Left ventricle myocardium superior (tissue), 1 donor: ENCODE data around the gene CPNE1. TPM values are rescaled to one million over a fixed set of nuclear protein-coding genes. Genes with fewer than 3 reads are reported as not detected.
"Not testable (repeated sequence)": the region's sequence is repeated elsewhere in the genome, so short reads cannot be mapped to it uniquely, and the experiment has no call there.

Experiments
- ATAC-seq: fragments of 200-7000 bp; cut with Tn5 transposase; one replicate; pipeline ENCODE4 v1.9.1; 2020; ENCODE audit warnings: mild to moderate bottlenecking, moderate library complexity
- DNase-seq: peaks from one replicate; pipeline ENCODE4 v3.0.0-alpha.2; 2020
- intact Hi-C: fragments of 100-400 bp; cut with micrococcal nuclease; formaldehyde crosslinking; loops from one replicate; pipeline ENCODE4 v1.11.0; 2022
- total RNA-seq: library from RNA; stranded (reverse); fragmentation: NEBNext Ultra II Directional; extraction: Animal tissue kit (Norgen Biotek cat#: 25700); gene quantifications from one replicate; pipeline ENCODE4 v1.2.1, GENCODE V29; 2021
- donor health status: DM: no; HTN: yes; CAD: no; lungs with severe emphysema.

CPNE1 gene
- total RNA-seq, 1 donor from 2014 or later, result 46.6 TPM

DNA sequence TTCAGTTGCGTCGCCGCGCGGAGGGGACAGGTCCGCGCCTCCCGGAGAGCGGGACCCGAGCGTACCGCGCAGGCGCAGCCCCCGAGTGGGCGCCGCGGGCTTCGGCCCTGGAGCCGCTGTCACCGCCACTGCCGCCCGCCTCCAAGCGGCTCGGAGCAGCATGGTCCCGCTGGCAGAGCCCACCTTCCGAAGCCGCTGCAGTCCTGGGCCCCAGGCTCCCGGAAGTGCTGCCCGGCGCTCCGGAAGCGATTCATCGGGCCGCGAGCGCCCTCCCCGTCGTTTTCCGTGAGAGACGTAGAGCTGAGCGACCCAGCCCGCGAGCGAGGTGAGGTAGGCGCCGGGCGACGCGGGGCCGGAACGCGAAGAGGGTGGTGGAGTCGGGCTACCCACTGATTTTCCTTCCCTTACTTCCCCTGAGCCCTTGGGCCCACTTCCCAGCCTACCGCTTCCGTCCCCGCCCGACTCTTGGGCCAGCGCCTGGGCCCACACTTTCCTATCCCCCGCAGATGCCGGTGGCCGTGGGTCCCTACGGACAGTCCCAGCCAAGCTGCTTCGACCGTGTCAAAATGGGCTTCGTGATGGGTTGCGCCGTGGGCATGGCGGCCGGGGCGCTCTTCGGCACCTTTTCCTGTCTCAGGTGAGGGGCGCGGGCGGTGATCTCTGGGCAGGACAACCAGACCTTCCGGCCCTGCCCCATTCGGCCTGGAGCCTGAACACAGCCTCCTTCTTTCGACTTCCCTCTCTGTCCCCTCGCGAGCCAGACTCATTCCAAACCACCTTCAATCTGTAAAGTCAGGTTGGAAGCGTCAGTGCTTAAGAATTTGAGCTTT is 34.6 kb upstream of the CPNE1 start, which contains the start of the genes NFS1 and ROMO1:
Gene NFS1 (minus strand): TSS at position 226 of the 830 bp plus-strand sequence. CDS start 64 bp downstream, at position 162.
Gene ROMO1 (plus strand): TSS at position 279 of the 830 bp plus-strand sequence. CDS start 228 bp downstream, at position 507.
- intact Hi-C loops, result no loop called here
- DNase-seq (peak; percentile 93), ATAC-seq (peak; percentile 94)

DNA sequence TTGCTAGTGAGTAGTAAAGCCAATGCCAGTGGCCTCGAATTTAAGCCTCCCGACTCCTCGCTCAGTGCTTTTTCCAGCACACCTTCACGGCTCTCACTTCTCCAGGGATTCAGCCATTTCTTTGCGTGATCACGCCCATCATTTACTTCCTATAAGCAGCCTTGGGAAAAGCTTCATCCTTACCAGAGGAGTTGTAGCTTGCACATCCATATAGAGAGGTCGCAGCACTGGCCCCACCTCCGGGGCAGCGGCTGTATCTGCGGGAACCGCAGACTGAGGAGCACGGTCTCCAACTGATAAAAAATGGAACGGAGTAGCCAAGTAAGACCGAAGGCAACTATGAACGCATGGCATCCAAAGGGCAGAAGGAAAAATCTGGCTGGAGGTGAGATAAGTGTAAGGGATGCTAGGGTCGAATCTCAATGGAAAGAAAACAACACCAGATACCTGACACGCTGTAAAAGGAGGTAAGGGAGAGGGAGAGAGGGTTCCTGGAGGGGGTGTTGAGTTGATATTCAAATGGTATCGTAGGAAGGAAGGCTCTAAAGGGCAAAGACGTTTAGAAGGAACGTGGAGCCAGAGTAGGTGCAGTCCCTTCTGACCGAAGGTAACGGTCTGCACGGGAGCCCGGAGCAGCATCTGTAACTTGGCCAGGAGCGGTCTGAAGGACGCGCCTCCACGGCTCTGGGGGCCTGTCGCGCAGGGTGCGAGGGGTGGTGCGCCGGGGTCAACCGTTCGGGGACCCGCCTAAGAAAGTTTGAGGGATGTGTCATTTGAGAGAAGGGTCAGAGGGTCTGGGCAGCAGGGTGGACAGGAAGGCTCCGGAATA is 33.8 kb upstream of the CPNE1 start:
- DNase-seq (no peak), ATAC-seq (peak; percentile 58)
- intact Hi-C loops, result no loop called here

DNA sequence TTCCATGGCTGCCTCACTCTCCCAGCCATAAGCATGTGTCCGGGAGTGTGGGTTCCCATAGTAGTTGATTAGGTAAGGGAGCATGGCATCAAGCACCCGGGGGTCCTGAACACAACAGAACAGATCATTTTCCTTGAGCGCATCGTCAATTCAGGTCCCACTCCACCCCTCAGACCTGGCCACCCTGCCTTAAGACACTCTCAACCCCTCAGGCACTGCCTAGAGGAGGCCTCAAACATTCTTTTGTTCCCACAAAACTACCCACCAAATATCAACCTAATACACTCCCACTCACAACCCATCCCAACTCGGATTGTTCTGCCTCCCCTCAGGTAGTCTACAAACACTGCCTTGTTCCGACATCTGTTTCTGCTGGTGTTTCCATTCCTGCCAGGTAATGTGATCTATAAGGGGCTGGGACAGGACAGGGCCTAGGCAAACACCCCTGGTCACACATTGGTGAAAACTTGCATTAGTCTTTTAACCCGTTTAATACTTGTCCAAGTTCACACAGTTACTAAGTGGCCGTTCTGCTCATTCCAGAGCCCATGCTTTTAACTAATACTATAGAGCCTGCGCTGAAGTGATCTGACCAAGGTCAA is 33.1 kb upstream of the CPNE1 start:
- ATAC-seq, result no peak
- no peak for DNase-seq
- intact Hi-C loops, result no loop called here

DNA sequence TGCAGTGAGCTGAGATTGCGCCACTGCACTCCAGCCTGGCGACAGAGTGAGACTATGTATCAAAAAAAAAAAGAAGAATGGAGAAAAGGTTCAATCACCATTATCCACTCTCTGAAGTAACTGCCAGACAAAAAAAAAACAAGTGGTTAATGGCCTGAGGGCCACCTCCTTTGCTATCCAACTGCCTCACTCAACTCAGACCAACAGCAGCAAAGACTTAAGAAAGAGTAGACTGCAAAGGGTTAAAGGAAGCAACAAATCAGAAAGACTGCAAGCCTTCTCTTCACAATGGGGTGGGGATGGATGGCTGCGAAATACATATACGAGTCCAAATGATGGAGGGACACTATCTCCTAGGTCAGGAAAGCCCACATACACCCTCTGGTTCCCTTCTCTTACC is 31.3 kb upstream of the CPNE1 start:
- DNase-seq (no peak), ATAC-seq (no peak)
- intact Hi-C loops, result no loop called here

GRCh38 chr20:35695245-35695749 is 30.6 kb upstream of the CPNE1 start:
- DNase-seq (no peak), ATAC-seq (no peak)
- intact Hi-C loops, result no loop called here

DNA sequence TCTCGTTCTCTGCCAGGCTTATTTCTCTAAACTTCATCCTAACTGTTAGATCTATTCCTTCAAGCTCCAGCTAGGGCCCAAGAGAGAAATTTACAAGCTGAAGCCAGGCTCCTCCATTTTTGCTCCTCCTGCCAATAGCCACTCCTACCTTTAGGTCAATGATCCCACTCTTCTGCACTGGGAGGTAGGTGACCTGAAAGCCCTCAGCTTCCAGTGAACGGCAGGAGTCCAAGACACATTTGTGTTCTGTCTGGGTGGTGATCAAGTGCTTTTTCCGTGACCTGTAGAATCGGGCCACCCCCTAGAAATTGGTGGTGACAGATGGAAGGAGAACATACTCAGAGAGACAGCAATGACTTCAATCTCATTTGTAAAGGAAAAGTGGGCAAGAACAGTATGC is 25.6 kb upstream of the CPNE1 start:
- ATAC-seq (no peak), DNase-seq (no peak)
- intact Hi-C loops, result no loop called here

DNA sequence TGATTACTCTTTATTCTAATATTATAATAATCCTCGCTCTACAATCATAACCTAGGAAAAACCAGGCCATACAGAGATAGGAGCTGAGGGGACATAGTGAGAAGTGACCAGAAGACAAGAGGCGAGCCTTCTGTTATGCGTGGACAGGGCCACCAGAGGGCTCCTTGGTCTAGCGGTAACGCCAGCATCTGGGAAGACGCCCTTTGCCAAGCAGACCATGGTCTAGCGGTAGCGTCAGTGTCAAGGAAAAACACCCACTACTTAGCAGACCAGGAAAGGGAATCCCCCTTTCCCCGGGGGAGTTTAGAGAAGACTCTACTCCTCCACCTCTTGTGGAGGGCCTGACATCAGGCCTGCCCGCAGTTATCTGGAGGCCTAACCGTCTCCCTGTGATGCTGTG is 22.2 kb upstream of the CPNE1 start:
- intact Hi-C loops, DNase-seq, ATAC-seq: not testable (repeated sequence)

DNA sequence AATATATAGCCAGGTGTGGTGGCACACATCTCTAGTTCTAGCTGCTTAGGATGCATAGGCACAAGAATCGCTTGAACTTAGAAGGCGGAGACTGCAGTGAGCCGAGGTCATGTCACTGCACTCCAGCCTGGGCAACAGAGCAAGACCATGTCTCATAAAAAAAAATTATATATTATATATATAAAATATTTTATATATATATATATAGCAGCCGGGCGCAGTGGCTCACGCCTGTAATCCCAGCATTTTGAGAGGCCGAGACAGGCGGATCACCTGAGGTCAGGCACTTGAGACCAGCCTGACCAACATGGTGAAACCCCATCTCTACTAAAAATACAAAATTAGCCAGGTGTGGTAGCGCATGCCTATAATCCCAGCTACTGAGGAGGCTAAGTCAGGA is 20.7 kb upstream of the CPNE1 start:
- DNase-seq, intact Hi-C loops: not testable (repeated sequence)

DNA sequence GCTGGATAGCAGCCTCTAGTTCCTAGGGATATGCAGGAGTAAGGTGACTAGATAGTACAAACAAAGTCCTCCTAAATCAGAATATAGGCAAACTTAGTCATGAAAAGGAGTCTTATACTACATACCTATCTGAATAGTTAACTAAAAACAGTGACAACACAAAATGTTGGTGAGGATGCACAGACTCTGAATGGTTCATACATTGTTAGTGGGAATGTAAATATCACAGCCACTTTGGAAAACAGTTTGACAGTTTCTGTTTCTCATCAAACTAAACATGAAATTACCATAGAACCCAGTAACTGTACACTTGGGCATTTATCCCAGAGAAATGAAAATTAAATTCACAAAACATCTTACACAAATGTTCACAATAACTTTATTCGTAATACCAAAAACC is 17.3 kb upstream of the CPNE1 start:
- intact Hi-C loops, result no loop called here
- no peak for ATAC-seq
- no peak for DNase-seq

More for the DNA sequence above, 20.7 kb upstream of the CPNE1 start:
- not testable (repeated sequence) for ATAC-seq

DNA sequence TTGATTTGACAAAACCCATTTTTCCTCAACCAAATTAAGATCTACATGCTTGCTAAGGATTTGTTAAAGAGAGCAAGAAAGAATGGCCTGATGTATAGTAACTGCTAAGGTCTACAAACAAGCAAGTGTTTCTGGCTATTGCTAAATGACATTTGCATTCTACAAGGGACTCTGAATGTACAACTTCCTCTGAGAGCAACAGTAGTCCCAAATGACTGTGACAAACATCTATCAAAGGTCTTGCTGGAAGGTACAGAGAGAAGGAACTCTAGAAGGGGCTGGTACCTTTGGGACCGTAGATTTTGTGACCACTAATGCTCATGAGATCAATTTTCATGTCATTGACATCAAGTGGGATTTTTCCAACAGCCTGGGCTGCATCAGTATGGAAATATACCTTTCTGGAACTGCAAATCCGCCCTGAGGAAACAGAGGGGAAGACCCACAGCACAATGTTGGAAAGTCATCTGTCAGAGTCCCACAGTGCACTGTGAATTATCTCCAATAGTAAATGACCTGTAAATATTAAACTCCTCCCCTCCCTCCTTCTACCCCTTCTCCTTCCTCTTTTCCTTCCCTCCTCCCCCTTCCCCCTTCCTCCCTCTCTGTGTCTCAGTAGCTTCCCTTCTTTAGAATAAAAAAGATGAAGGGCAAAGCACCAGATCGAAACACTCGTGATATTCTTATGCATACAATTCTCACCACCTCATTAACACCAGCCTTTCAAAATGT is 15.9 kb upstream of the CPNE1 start:
- DNase-seq (no peak), ATAC-seq (no peak)
- intact Hi-C loops, result no loop called here

GRCh38 chr20:35674921-35675320 is 10.2 kb upstream of the CPNE1 start:
- DNase-seq, result no peak
- ATAC-seq, result no peak
- intact Hi-C loops, result no loop called here

GRCh38 chr20:35673884-35674283 is 9.2 kb upstream of the CPNE1 start:
- no peak for ATAC-seq
- DNase-seq, result no peak
- intact Hi-C loops, result no loop called here

- DNase-seq (no peak), ATAC-seq (no peak)
- intact Hi-C loops, result no loop called here
Observed at GRCh38 chr20:35669681-35670080, 5.0 kb upstream of the CPNE1 start.

- intact Hi-C loops, result no loop called here
Observed at GRCh38 chr20:35669221-35669620, 4.5 kb upstream of the CPNE1 start.

GRCh38 chr20:35665949-35666288 is 1.2 kb upstream of the CPNE1 start:
- ATAC-seq (no peak), DNase-seq (no peak)
- intact Hi-C loops, result no loop called here

More at GRCh38 chr20:35669221-35669620, 4.5 kb upstream of the CPNE1 start:
- no peak for DNase-seq
- ATAC-seq, result no peak

GRCh38 chr20:35663516-35664465 is 909 bp downstream of the CPNE1 start:
- DNase-seq (peak; percentile 40), ATAC-seq (peak; percentile 27)
- intact Hi-C loops, result no loop called here

GRCh38 chr20:35662551-35662950 is 2.1 kb downstream of the CPNE1 start:
- DNase-seq (no peak), ATAC-seq (no peak)
- intact Hi-C loops, result no loop called here

GRCh38 chr20:35661908-35662307 is 2.8 kb downstream of the CPNE1 start:
- intact Hi-C loops, result no loop called here
- DNase-seq, result no peak
- no peak for ATAC-seq
